T-helper 17 cell (primary cell): Measurements from ENCODE around the gene TSPAN5. TPM values are rescaled to one million over a fixed set of nuclear protein-coding genes. Genes with fewer than 3 reads are reported as not detected.
"Not testable (repeated sequence)": the region's sequence is repeated elsewhere in the genome, so short reads cannot be mapped to it uniquely, and the experiment has no call there.

ENCODE experiments used
- ATAC-seq: fragments of 150-1000 bp; cut with Tn5 transposase; 2 replicates; pipeline ENCODE4 v1.10.0; 2021; ENCODE audit warnings: mild to moderate bottlenecking, moderate library complexity
- DNase-seq, 3 donors: peaks; one replicate each; pipeline versions ENCODE4 v3.0.0 to v3.0.0-alpha.2; 2020 to 2021
- H3K9me3 ChIP-seq: one replicate; pipeline ENCODE4 v1.7.0; 2013; ENCODE audit warnings: low read length, mild to moderate bottlenecking; ENCODE audit not compliant: control insufficient read depth, poor library complexity, severe bottlenecking
- H3K27ac Mint-ChIP-seq: one replicate; pipeline ENCODE4 v1.8.0; 2022; ENCODE audit warnings: mild to moderate bottlenecking, moderate library complexity, mixed read lengths
- H3K27me3 Mint-ChIP-seq: one replicate; pipeline ENCODE4 v1.8.0; 2022; ENCODE audit warnings: mixed read lengths
- H3K36me3 Mint-ChIP-seq: one replicate; pipeline ENCODE4 v1.8.0; 2022; ENCODE audit warnings: low read depth, mixed read lengths
- H3K4me1 Mint-ChIP-seq: one replicate; pipeline ENCODE4 v1.8.0; 2022; ENCODE audit warnings: mild to moderate bottlenecking, mixed read lengths
- H3K4me3 Mint-ChIP-seq: one replicate; pipeline ENCODE4 v1.8.0; 2022; ENCODE audit warnings: mild to moderate bottlenecking, moderate library complexity, mixed read lengths
- total RNA-seq, 4 donors: library from RNA in 2 of 4; stranded (reverse) in 2 of 4; gene quantifications; one replicate each; pipeline ENCODE4 v1.2.3 and lab custom pipeline; 2022 to 2026

The TSPAN5 gene
- total RNA-seq, 2 donors from 2014 or later = 11.8 to 15.2 TPM

- no peaks in the 10 kb centered on the region for H3K27me3 Mint-ChIP-seq
- DNase-seq (no peak), ATAC-seq (no peak)
- H3K36me3 Mint-ChIP-seq = peaks cover 2% of the 10 kb centered on the region
- H3K4me1 Mint-ChIP-seq = peaks cover 22% of the 10 kb centered on the region
- H3K4me3 Mint-ChIP-seq = no peak overlapping the region
- H3K9me3 ChIP-seq = no peaks in the 10 kb centered on the region
- H3K27ac Mint-ChIP-seq = no peak overlapping the region
Measured at GRCh38 chr4:98557194-98557892, 101.1 kb downstream of the TSPAN5 start.

GRCh38 chr4:98556451-98556850 lies 102.0 kb downstream of the TSPAN5 start:
- DNase-seq (no peak), ATAC-seq (no peak)
- no peaks in the 10 kb centered on the region for H3K9me3 ChIP-seq
- Mint-ChIP-seq H3K36me3 (peaks cover 7% of the 10 kb centered on the region), H3K4me3 (no peak overlapping the region), H3K27ac (no peak overlapping the region), H3K4me1 (peaks cover 22% of the 10 kb centered on the region), H3K27me3 (no peaks in the 10 kb centered on the region)

GRCh38 chr4:98555798-98556445 lies 102.5 kb downstream of the TSPAN5 start:
- DNase-seq = no peak
- H3K4me3 Mint-ChIP-seq = no peak overlapping the region
- peaks cover 7% of the 10 kb centered on the region for H3K36me3 Mint-ChIP-seq
- ATAC-seq = no peak
- H3K27ac Mint-ChIP-seq = no peak overlapping the region
- H3K9me3 ChIP-seq = no peaks in the 10 kb centered on the region
- H3K4me1 Mint-ChIP-seq = peaks cover 21% of the 10 kb centered on the region
- H3K27me3 Mint-ChIP-seq = no peaks in the 10 kb centered on the region

GRCh38 chr4:98546910-98547594 lies 111.4 kb downstream of the TSPAN5 start:
- no peak overlapping the region for H3K4me3 Mint-ChIP-seq
- peaks cover 5% of the 10 kb centered on the region for H3K4me1 Mint-ChIP-seq
- no peak overlapping the region for H3K27ac Mint-ChIP-seq

GRCh38 chr4:98544818-98545414 lies 113.5 kb downstream of the TSPAN5 start:
- no peak for ATAC-seq

More at GRCh38 chr4:98546910-98547594, 111.4 kb downstream of the TSPAN5 start:
- H3K27me3 Mint-ChIP-seq = no peaks in the 10 kb centered on the region
- no peaks in the 10 kb centered on the region for H3K9me3 ChIP-seq
- no peak for ATAC-seq
- DNase-seq = no peak
- H3K36me3 Mint-ChIP-seq = peaks cover 3% of the 10 kb centered on the region

GRCh38 chr4:98544141-98544817 lies 114.1 kb downstream of the TSPAN5 start:
- Mint-ChIP-seq H3K36me3 (no peaks in the 10 kb centered on the region), H3K27ac (no peak overlapping the region), H3K27me3 (no peaks in the 10 kb centered on the region), H3K4me3 (no peak overlapping the region), H3K4me1 (peaks cover 4% of the 10 kb centered on the region)
- DNase-seq = no peak
- no peaks in the 10 kb centered on the region for H3K9me3 ChIP-seq
- ATAC-seq = no peak

More at GRCh38 chr4:98544818-98545414, 113.5 kb downstream of the TSPAN5 start:
- H3K27ac Mint-ChIP-seq = no peak overlapping the region
- H3K27me3 Mint-ChIP-seq = no peaks in the 10 kb centered on the region
- H3K4me1 Mint-ChIP-seq = peaks cover 4% of the 10 kb centered on the region
- no peaks in the 10 kb centered on the region for H3K36me3 Mint-ChIP-seq
- H3K9me3 ChIP-seq = no peaks in the 10 kb centered on the region
- DNase-seq = no peak
- H3K4me3 Mint-ChIP-seq = no peak overlapping the region

GRCh38 chr4:98542011-98542410 lies 116.4 kb downstream of the TSPAN5 start:
- no peaks in the 10 kb centered on the region for H3K36me3 Mint-ChIP-seq
- ATAC-seq (no peak), DNase-seq (no peak)
- no peaks in the 10 kb centered on the region for H3K9me3 ChIP-seq
- no peak overlapping the region for H3K4me3 Mint-ChIP-seq
- peaks cover 5% of the 10 kb centered on the region for H3K4me1 Mint-ChIP-seq
- H3K27me3 Mint-ChIP-seq = no peaks in the 10 kb centered on the region
- no peak overlapping the region for H3K27ac Mint-ChIP-seq

- Mint-ChIP-seq H3K4me3 (no peak overlapping the region), H3K36me3 (no peaks in the 10 kb centered on the region), H3K27me3 (no peaks in the 10 kb centered on the region), H3K4me1 (peaks cover 5% of the 10 kb centered on the region), H3K27ac (no peak overlapping the region)
- H3K9me3 ChIP-seq = no peaks in the 10 kb centered on the region
- ATAC-seq (no peak), DNase-seq (no peak)
Measured at GRCh38 chr4:98540803-98541202, 117.6 kb downstream of the TSPAN5 start.

GRCh38 chr4:98539741-98540140 lies 118.7 kb downstream of the TSPAN5 start:
- H3K4me3 Mint-ChIP-seq = no peak overlapping the region

GRCh38 chr4:98539299-98539698 lies 119.1 kb downstream of the TSPAN5 start:
- Mint-ChIP-seq H3K4me3 (no peak overlapping the region), H3K27ac (no peak overlapping the region), H3K27me3 (no peaks in the 10 kb centered on the region), H3K4me1 (peaks cover 2% of the 10 kb centered on the region), H3K36me3 (no peaks in the 10 kb centered on the region)
- H3K9me3 ChIP-seq = no peaks in the 10 kb centered on the region
- DNase-seq = no peak
- no peak for ATAC-seq

More at GRCh38 chr4:98539741-98540140, 118.7 kb downstream of the TSPAN5 start:
- no peak for ATAC-seq
- no peaks in the 10 kb centered on the region for H3K27me3 Mint-ChIP-seq
- H3K4me1 Mint-ChIP-seq = peaks cover 2% of the 10 kb centered on the region
- no peak overlapping the region for H3K27ac Mint-ChIP-seq
- no peaks in the 10 kb centered on the region for H3K9me3 ChIP-seq
- DNase-seq = no peak
- no peaks in the 10 kb centered on the region for H3K36me3 Mint-ChIP-seq

- H3K36me3 Mint-ChIP-seq = no peaks in the 10 kb centered on the region
- DNase-seq (no peak), ATAC-seq (no peak)
- no peak overlapping the region for H3K4me3 Mint-ChIP-seq
- peaks cover 2% of the 10 kb centered on the region for H3K4me1 Mint-ChIP-seq
- H3K27ac Mint-ChIP-seq = no peak overlapping the region
- H3K27me3 Mint-ChIP-seq = no peaks in the 10 kb centered on the region
- no peaks in the 10 kb centered on the region for H3K9me3 ChIP-seq
Measured at GRCh38 chr4:98536631-98537030, 121.8 kb downstream of the TSPAN5 start.

- not testable (repeated sequence) for H3K9me3 ChIP-seq, DNase-seq, H3K27me3 Mint-ChIP-seq, H3K4me3 Mint-ChIP-seq, ATAC-seq, H3K36me3 Mint-ChIP-seq, H3K4me1 Mint-ChIP-seq, H3K27ac Mint-ChIP-seq
Measured at GRCh38 chr4:98534146-98534545, 124.3 kb downstream of the TSPAN5 start.

GRCh38 chr4:98530572-98530971 lies 127.8 kb downstream of the TSPAN5 start:
- ATAC-seq (no peak), DNase-seq (no peak)
- H3K4me1 Mint-ChIP-seq = peaks cover 22% of the 10 kb centered on the region
- no peaks in the 10 kb centered on the region for H3K36me3 Mint-ChIP-seq
- no peak overlapping the region for H3K27ac Mint-ChIP-seq
- no peaks in the 10 kb centered on the region for H3K9me3 ChIP-seq
- no peaks in the 10 kb centered on the region for H3K27me3 Mint-ChIP-seq
- no peak overlapping the region for H3K4me3 Mint-ChIP-seq
